T-helper 1 cell treated with Interleukin-12 subunit alpha and Interleukin-12 subunit beta and Interleukin-4 antibody, amounts not matched to agents 30 ng/mL and 1 ng/mL, for 36 hours (primary cell): ENCODE measurements around the gene CACNA2D3. TPM values are rescaled to one million over a fixed set of nuclear protein-coding genes. Genes with fewer than 3 reads are reported as not detected.

Source experiments
- intact Hi-C: fragments of 100-400 bp; cut with micrococcal nuclease; formaldehyde crosslinking; loops from one replicate; pipeline ENCODE4 v1.15.1; 2024
- total RNA-seq: library from RNA; stranded (reverse); gene quantifications from 2 replicates; pipeline ENCODE4 v1.2.3, GENCODE V29; 2022

The CACNA2D3 gene
- total RNA-seq, 1 donor from 2014 or later: not detected

DNA sequence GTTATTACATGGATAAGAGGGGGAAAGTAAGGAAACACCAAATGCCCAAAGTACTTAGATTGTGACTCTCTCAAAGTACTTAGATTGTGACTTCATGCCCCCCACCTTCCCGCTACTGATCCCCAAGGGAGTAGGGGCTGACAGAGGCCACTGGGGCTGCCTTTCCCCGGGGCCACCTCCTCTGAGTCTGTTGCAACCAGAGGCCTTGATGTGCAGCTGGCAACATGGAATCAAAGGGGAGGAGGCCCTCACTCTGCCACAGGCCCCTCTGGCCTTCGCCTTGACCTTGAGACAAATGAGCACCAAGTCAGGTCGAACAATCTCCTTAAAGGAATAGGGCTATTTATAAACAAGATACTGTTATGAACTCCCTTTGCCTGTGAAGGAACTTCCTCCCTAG lies 743.0 kb downstream of the CACNA2D3 start:
- intact Hi-C loops: no loop called here

- intact Hi-C loops: no loop called here
Measured at GRCh38 chr3:54866251-54866650, 743.9 kb downstream of the CACNA2D3 start.

GRCh38 chr3:54870423-54870822 lies 748.1 kb downstream of the CACNA2D3 start:
- intact Hi-C loops: no loop called here

DNA sequence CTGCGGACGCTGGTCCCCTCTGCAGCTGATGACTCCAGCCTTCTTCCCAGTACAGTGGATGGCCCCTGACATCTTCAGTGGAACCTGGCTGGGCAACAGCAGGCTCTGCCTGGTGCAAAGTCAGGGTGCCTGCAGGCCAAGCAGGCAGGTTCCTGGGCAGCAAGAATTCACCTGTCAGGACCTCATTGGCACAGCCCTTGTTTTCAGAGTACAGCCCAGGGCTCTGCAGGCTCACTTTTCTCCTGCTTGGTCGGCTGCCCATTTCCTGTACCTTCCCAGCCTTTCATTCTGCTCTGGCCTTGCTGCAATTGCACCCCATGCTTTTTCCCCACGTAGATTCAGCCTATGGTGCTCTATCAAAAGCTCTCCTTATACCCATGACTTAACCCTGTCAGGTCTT lies 749.5 kb downstream of the CACNA2D3 start:
- intact Hi-C loops: no loop called here

DNA sequence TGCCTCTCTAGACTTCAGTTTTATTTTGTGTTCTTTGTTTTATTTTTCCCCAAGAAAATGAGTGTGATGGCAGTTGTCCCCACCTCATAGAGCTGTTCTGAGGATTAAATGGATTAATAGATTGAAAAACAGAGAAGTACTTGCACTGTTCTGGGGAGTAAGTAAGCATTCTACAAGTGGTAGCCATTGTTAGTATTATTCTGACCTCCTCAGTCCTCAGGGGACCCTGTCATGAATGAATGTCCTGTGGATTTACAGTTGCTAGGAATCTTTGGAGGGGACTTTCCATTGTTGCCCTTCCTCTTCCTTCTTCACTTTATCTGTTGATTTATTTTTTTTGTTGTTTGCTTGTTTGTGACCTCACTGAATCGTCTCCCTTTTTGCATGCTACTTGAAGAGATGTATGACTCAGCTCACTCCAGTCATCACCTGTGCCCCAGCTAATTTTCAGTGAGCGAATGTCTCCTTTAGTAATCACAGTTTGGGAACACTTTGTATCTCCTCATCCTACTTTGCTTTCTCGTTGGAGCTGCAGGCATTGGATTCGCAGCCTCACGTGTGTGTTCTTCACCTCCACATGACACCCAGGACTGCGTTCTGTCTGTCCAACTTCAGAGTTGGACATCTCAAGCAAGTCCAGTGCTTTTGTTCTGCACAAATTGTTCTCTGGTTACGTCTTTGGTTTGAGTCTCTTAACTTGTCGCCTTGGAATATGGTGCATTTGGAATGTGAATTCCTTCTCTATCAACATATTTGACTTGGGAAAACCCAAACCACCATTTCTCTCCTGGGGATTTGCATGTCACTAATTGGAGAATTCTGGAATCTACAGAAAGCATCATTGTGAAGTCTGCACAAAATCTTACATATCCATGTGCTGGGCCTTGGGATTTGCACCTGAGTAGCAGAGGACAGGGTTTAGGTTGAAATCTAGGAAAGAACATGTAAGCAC lies 751.0 kb downstream of the CACNA2D3 start:
- intact Hi-C loops: no loop called here

- intact Hi-C loops: no loop called here
Measured at GRCh38 chr3:54874816-54875556, 752.6 kb downstream of the CACNA2D3 start.

GRCh38 chr3:54875596-54876268 lies 753.4 kb downstream of the CACNA2D3 start:
- intact Hi-C loops: no loop called here

DNA sequence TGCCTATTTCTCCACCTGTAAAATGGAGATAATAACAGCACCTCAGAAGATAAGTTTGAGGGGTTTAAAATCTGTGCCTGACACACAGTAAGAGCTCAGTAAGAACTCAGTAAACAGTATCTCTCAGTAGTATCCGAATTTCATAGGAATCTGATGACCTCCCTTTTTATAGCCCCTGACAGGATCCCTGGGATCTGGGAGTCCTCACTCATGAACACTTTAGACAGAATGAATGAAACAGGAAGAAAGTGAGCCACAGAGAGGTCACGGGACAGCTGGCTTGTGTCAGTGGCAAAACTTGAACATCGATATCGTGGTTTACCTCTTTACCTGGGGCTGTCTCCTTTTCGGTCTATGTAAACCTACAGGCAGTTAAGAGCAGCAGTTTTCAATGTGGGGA lies 754.3 kb downstream of the CACNA2D3 start:
- intact Hi-C loops: no loop called here

DNA sequence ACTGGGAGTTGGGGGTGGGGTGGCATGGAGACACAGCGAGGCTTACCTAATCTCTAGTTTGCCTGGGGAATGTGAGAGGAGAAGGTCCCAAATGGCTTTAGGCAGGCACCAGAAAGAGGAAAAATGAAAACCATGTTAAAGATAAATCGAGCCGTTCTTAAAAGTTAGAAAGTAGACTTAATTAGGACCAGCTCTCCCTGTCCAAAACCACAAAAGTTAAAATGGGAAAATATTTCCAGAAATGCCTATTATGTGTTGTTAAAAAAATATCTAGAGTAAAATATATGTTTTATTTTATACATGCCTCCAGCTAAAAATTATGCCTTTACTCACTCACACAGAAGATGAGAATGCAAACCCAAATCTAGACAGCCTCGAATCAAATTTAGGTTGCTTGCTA lies 755.4 kb downstream of the CACNA2D3 start:
- intact Hi-C loops: no loop called here

- intact Hi-C loops: no loop called here
Measured at GRCh38 chr3:54878145-54878544, 755.8 kb downstream of the CACNA2D3 start.

- intact Hi-C loops: no loop called here
Measured at GRCh38 chr3:54882129-54882833, 759.9 kb downstream of the CACNA2D3 start.

DNA sequence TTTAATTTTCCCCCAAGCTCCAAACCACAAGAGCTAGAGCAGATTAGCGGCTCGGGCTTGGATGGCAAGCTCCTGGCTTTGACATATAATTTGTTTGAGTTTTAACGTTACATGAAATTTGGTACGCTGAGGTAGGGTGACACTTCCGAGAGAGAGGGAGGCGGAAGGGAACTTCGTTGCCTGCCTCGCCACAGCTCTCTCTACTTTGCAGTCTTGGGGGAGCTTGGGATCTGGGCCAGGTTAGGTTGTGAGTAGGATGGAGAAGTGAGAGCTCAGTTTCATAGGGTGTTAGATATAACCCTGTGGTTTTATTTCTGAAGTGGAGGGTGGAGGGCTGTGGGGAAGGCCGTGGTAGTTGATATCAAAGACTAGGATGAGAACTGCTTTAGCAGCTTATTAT lies 765.8 kb downstream of the CACNA2D3 start:
- intact Hi-C loops: no loop called here

- intact Hi-C loops: no loop called here
Measured at GRCh38 chr3:54888873-54889272, 766.5 kb downstream of the CACNA2D3 start.

GRCh38 chr3:54889731-54890130 lies 767.4 kb downstream of the CACNA2D3 start:
- intact Hi-C loops: no loop called here

DNA sequence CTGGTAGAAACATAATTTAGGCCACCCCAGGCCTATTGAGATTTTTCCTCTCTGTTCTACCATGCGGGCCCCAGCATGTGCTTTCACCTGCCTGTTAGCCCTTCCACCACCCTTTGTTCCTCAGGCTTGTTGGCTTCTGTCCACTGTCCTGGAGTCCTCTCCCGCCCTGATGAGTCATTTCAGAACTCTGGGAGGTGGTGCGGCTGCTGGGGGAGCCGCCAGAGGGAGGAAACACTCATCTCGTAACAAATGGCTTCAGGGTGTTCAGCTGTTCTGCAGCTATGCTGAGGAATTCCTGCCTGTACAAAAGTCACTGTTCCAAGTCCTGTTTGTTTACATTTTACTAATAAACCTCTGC lies 769.2 kb downstream of the CACNA2D3 start:
- intact Hi-C loops: no loop called here

DNA sequence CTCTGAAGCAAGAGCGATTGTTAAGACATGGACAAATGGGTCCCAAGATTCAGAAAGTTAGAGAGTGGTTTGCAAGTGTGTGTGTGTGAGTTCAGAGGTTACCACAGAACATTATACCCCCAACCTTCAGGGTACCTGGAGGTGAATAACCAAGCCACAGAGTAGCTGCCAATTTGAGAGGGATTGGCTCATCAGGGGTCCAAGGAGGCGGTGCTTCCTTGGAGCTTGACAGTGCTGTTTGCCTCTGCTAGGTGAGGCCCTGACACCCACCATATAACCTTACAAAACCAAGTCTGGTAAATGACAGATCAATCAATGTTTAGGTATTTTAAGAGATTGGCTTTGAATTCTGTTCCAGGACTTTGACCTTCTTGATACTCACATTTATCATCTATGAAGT lies 769.8 kb downstream of the CACNA2D3 start:
- intact Hi-C loops: no loop called here

DNA sequence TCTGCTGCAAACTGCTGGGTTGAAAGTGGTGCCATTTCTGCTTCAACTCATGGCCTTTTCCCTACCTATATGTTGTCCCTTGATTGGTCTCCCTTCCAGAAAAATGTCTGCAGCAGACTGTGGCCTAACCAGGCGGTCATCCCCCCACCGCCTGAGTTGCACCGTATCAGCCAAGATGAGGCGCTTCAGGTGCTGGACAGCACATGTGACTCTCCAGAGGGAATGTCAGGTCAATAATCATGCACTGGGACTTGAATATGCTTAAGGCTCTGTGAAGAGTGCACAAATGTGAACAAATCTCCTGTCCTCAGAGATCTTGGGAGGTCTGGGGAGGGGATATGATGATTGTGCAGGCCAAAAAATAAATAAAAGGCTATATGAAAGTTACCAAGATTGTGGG lies 773.3 kb downstream of the CACNA2D3 start:
- intact Hi-C loops: no loop called here

DNA sequence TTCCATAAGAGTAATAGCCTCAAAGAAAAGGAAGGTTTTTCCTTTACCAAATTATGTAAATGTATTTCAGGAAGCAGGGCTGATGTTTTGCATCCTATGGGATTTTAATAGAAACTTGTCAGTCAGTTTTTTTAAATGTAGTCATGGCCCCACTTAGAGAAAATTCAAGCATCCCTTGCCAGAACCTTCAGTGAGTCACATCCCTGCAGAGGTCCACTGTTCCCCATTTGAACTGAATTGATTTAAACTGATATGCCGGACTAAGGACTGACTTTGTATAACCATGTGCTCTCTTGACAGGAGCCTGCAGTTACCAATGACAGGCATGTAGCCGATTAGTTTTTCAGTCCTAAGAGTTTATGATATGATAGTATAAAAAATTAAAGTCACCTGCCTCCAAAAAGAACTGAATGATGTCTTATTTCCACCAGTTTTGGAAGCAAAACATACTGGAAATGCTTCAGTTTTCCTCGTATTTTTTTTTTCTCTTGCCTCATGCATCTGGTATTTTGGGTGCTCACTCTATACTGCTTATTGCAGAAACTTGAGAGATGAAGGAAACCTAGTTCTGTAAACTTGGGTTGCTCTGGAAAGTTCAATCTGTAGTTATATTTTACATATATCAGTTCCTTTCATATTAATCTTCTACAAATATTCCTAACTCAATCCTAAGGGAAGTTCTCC lies 774.8 kb downstream of the CACNA2D3 start:
- intact Hi-C loops: no loop called here

- intact Hi-C loops: no loop called here
Measured at GRCh38 chr3:54899273-54899672, 776.9 kb downstream of the CACNA2D3 start.

DNA sequence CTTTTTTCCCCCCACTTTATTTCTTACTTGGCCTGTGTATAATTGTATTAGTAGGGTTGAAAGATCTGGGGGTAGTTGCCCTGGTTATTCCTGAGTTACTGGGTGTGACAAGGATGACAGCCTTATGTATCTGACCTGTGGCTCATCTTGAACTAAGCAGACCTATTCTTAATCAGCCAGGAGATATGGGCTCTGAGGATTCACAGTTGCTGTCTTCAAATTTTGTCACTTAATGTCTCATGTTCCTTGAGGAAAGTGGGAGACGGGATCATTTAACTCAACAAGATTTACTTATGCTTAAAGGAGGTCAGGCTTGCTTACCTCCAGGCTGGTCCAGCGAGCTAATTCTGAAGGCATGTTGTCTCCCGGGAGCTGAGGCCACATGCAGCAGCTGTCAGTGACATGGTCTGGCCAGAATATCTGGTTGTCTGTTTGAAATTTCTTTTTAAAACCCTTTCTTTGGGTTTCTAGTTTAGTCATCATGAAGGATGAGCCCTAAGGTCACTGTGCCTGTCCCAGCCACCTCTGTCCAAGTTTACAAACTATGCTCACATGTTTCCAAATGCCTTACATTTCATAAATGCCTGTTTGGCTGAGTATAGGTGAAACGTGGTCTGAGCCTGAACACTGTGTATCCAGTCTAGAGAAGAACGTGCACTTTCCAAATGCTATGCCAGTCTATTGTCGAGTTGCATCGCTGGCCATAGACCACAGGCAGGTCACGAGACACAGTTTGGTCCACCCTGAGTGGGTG lies 778.7 kb downstream of the CACNA2D3 start:
- intact Hi-C loops: no loop called here
